HEK293 (cell line): ENCODE measurements around the gene MMP28.

ENCODE experiments used
- ELK4 ChIP-seq: IDR thresholded peaks from 2 replicates; pipeline ENCODE4 v1.6.1; 2011; ENCODE audit warnings: mild to moderate bottlenecking, low read depth, low read length, borderline replicate concordance
- GFI1B ChIP-seq: fragments of 450-650 bp; formaldehyde crosslinking; IDR thresholded peaks from 2 replicates; pipeline ENCODE4 v1.5.1; 2016; ENCODE audit warnings: missing biosample characterization, missing genetic modification characterization
- GLIS2 ChIP-seq: fragments of 450-650 bp; formaldehyde crosslinking; IDR thresholded peaks from 2 replicates; pipeline ENCODE4 v1.5.1; 2016; ENCODE audit warnings: missing biosample characterization, missing genetic modification characterization
- INSM2 ChIP-seq: fragments of 450-650 bp; formaldehyde crosslinking; IDR thresholded peaks from 2 replicates; pipeline ENCODE4 v1.5.1; 2016; ENCODE audit warnings: missing biosample characterization, missing genetic modification characterization
- KLF1 ChIP-seq: fragments of 450-650 bp; formaldehyde crosslinking; IDR thresholded peaks from 2 replicates; pipeline ENCODE4 v1.5.1; 2016; ENCODE audit warnings: missing biosample characterization, missing genetic modification characterization
- KLF7 ChIP-seq: fragments of 450-650 bp; formaldehyde crosslinking; IDR thresholded peaks from 2 replicates; pipeline ENCODE4 v1.5.1; 2016; ENCODE audit warnings: missing biosample characterization, missing genetic modification characterization, borderline replicate concordance
- MEIS1 ChIP-seq: sonication (generic); formaldehyde crosslinking; IDR thresholded peaks from 2 replicates; pipeline ENCODE4 v1.8.1; 2022; ENCODE audit warnings: missing genetic modification reagents, mild to moderate bottlenecking, borderline replicate concordance
- PRDM4 ChIP-seq: fragments of 450-650 bp; formaldehyde crosslinking; IDR thresholded peaks from 2 replicates; pipeline ENCODE4 v1.5.1; 2017; ENCODE audit warnings: missing biosample characterization, missing genetic modification characterization
- SETDB1 ChIP-seq: IDR thresholded peaks from one replicate; pipeline ENCODE4 v1.6.1; 2017; ENCODE audit warnings: mild to moderate bottlenecking, low read length, moderate library complexity, mixed read lengths; ENCODE audit not compliant: insufficient read length
- TCF7L2 ChIP-seq: IDR thresholded peaks from 2 replicates; pipeline ENCODE4 v1.6.1; 2011; ENCODE audit warnings: low read depth, mild to moderate bottlenecking, inconsistent platforms, low read length, moderate library complexity, borderline replicate concordance
- ZBTB11 ChIP-seq: fragments of 450-650 bp; formaldehyde crosslinking; conservative IDR thresholded peaks from 2 replicates; pipeline ENCODE4 v1.5.1; 2016; ENCODE audit warnings: low read depth, missing biosample characterization, missing genetic modification characterization
- ZBTB44 ChIP-seq: fragments of 450-650 bp; IDR thresholded peaks from 2 replicates; pipeline ENCODE4 v1.5.1; 2018; ENCODE audit warnings: missing biosample characterization, mild to moderate bottlenecking, missing genetic modification characterization
- ZBTB48 ChIP-seq: fragments of 450-650 bp; formaldehyde crosslinking; IDR thresholded peaks from 2 replicates; pipeline ENCODE4 v1.5.1; 2016; ENCODE audit warnings: missing biosample characterization, missing genetic modification characterization
- ZNF10 ChIP-seq: fragments of 450-650 bp; formaldehyde crosslinking; IDR thresholded peaks from 2 replicates; pipeline ENCODE4 v1.5.1; 2017; ENCODE audit warnings: missing biosample characterization, missing genetic modification characterization
- ZNF112 ChIP-seq: fragments of 450-650 bp; formaldehyde crosslinking; IDR thresholded peaks from 2 replicates; pipeline ENCODE4 v1.5.0; 2017; ENCODE audit warnings: missing biosample characterization, missing genetic modification characterization
- ZNF184 ChIP-seq: fragments of 450-650 bp; IDR thresholded peaks from 2 replicates; pipeline ENCODE4 v1.5.1; 2018; ENCODE audit warnings: missing biosample characterization, mild to moderate bottlenecking, missing genetic modification characterization
- ZNF202 ChIP-seq: fragments of 450-650 bp; formaldehyde crosslinking; IDR thresholded peaks from 2 replicates; pipeline ENCODE4 v1.5.1; 2016; ENCODE audit warnings: missing biosample characterization, missing genetic modification characterization, borderline replicate concordance
- ZNF214 ChIP-seq: fragments of 450-650 bp; formaldehyde crosslinking; IDR thresholded peaks from 2 replicates; pipeline ENCODE4 v1.5.1; 2017; ENCODE audit warnings: missing biosample characterization, mild to moderate bottlenecking, missing genetic modification characterization, borderline replicate concordance
- ZNF398 ChIP-seq: fragments of 450-650 bp; formaldehyde crosslinking; IDR thresholded peaks from 2 replicates; pipeline ENCODE4 v1.5.1; 2017; ENCODE audit warnings: missing biosample characterization, missing genetic modification characterization
- ZNF48 ChIP-seq: fragments of 450-650 bp; formaldehyde crosslinking; IDR thresholded peaks from 2 replicates; pipeline ENCODE4 v1.5.1; 2016; ENCODE audit warnings: missing biosample characterization, missing genetic modification characterization
- ZNF529 ChIP-seq: fragments of 450-650 bp; formaldehyde crosslinking; IDR thresholded peaks from 2 replicates; pipeline ENCODE4 v1.5.1; 2017; ENCODE audit warnings: missing genetic modification characterization, missing biosample characterization; ENCODE audit not compliant: insufficient replicate concordance
- ZNF629 ChIP-seq: fragments of 450-650 bp; formaldehyde crosslinking; IDR thresholded peaks from 2 replicates; pipeline ENCODE4 v1.5.1; 2017; ENCODE audit warnings: missing biosample characterization, missing genetic modification characterization
- ZNF704 ChIP-seq: fragments of 450-650 bp; formaldehyde crosslinking; IDR thresholded peaks from 2 replicates; pipeline ENCODE4 v1.5.1; 2016; ENCODE audit warnings: missing biosample characterization, missing genetic modification characterization
- ZNF76 ChIP-seq: fragments of 450-650 bp; formaldehyde crosslinking; IDR thresholded peaks from 2 replicates; pipeline ENCODE4; 2016; ENCODE audit warnings: low read depth, missing biosample characterization, missing genetic modification characterization, borderline replicate concordance

MMP28 gene

GRCh38 chr17:35726127-35726952, 69.1 kb downstream of the MMP28 start (continued):
- TF ChIP-seq ZNF184 (tag by site-specific recombination) (peak; percentile 80), ZNF112 (tag by site-specific recombination) (no peak), MEIS1 (CRISPR knock-in tag) (no peak), GLIS2 (0 out of 2 replicates have a peak, but pooled peaks have one; percentile 10), ELK4 (no peak), SETDB1 (no peak), INSM2 (tag by site-specific recombination) (no peak), ZNF214 (tag by site-specific recombination) (no peak; the same call in 1 of the 2 replicates), TCF7L2 (no peak), PRDM4 (0 out of 2 replicates have a peak, but pooled peaks have one; percentile 12), ZNF529 (tag by site-specific recombination) (no peak), ZBTB44 (tag by site-specific recombination) (peak; percentile 87), ZBTB11 (tag by site-specific recombination) (no peak), ZNF629 (tag by site-specific recombination) (0 out of 2 replicates have a peak, but pooled peaks have one; percentile 35), ZNF398 (tag by site-specific recombination) (no peak), KLF1 (tag by site-specific recombination) (no peak), ZNF10 (tag by site-specific recombination) (no peak), GFI1B (no peak), ZNF202 (tag by site-specific recombination) (no peak), ZNF76 (tag by site-specific recombination) (no peak), ZNF704 (tag by site-specific recombination) (no peak), KLF7 (tag by site-specific recombination) (no peak), ZNF48 (tag by site-specific recombination) (no peak), ZBTB48 (tag by site-specific recombination) (peak; percentile 66)
